Peyer's patch (tissue), 4 donors: ENCODE results near the gene PPP1R7. TPM values are rescaled to one million over a fixed set of nuclear protein-coding genes. Genes with fewer than 3 reads are reported as not detected.

Source experiments
- DNase-seq, 3 donors: peaks; one replicate each; pipeline ENCODE4 v3.0.0-alpha.2; 2017 to 2019
- H3K27ac ChIP-seq, 4 donors: fragments of 200-600 bp; sonication (generic); one replicate each; pipeline ENCODE4 v1.5.1; 2016 to 2019
- H3K27me3 ChIP-seq, 2 donors: fragments of 200-600 bp; sonication (generic); one replicate each; pipeline ENCODE4 v1.5.1; 2019
- H3K36me3 ChIP-seq, 3 donors: fragments of 200-600 bp; sonication (generic); one replicate each; pipeline ENCODE4 v1.5.1; 2016 to 2019
- H3K4me1 ChIP-seq, 4 donors: fragments of 200-600 bp; sonication (generic); one replicate each; pipeline ENCODE4 v1.5.1; 2016 to 2019
- H3K4me3 ChIP-seq, 4 donors: fragments of 200-600 bp; sonication (generic); 1 replicate in 3 of 4; 2 replicates in 1 of 4; pipeline ENCODE4 v1.5.1; 2016 to 2019; ENCODE audit warnings: mild to moderate bottlenecking in 1 of 4
- H3K9me3 ChIP-seq, 4 donors: fragments of 200-600 bp; sonication (generic); one replicate each; pipeline ENCODE4 v1.5.1; 2016 to 2019; ENCODE audit warnings: mild to moderate bottlenecking in 1 of 4
- POLR2A ChIP-seq, 2 donors: fragments of 450-650 bp; IDR thresholded peaks; one replicate each; pipeline ENCODE4 v1.5.1; 2017; ENCODE audit warnings: antibody characterized with exemption in 2 of 2, mild to moderate bottlenecking in 2 of 2, moderate library complexity in 2 of 2
- total RNA-seq, 4 donors: library from RNA; depleted of rRNA; stranded (reverse); fragments of >200 nt; gene quantifications; one replicate each; pipeline ENCODE4 v1.1.0, GENCODE V29; 2016
- TF ChIP-seq, protein P1 (sequence below), 6 experiments: fragments of 450-650 bp in 4 of 6; fragments of 200-600 bp in 2 of 6; sonication (generic) in 1 of 6; IDR thresholded peaks; one replicate each; pipeline ENCODE4 v1.5.1; 2017 to 2019; ENCODE audit warnings: antibody characterized with exemption in 6 of 6, mild to moderate bottlenecking in 3 of 6, moderate library complexity in 1 of 6

The PPP1R7 gene
- total RNA-seq, 4 donors from 2014 or later = 13.2 to 44.0 (median 28.1) TPM

DNA sequence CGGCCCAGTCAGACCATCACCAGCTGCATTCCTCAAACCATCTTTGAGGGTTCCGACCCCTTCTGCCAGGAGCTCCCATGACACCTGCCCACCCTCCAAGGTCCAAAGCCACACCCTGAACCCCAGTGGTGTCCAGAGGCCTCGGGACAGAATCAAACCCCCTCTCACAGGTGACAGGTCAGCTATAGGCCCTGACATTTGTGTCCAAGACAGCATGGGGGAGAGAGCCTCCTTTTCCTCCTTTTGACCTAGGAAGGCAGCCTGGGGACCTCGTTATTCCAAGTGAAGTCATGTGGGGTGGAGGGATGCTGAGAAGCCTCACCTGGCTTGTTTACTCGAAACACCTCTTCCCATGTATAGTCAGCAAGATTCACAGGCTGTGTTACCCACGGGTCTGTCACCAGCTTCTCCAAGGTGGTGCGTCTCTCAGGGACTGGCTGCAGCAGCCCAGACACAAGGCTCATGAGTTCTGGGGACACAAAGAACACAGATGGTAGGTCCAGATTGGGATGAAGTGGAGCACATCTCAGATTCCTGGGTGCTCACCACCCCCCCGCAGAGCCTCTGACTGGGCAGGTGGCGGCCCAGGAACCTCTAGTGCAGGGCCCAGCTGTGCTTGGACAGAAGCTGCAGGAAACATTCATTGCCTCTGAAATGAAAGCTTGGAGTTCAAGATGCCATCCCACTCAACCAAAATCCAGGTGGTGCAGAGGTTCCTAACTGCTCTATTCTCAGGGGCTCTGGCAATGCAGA lies 43.1 kb upstream of the PPP1R7 start:
- H3K36me3 ChIP-seq = no peaks in the 10 kb centered on the region
- TF ChIP-seq, protein P1, sequence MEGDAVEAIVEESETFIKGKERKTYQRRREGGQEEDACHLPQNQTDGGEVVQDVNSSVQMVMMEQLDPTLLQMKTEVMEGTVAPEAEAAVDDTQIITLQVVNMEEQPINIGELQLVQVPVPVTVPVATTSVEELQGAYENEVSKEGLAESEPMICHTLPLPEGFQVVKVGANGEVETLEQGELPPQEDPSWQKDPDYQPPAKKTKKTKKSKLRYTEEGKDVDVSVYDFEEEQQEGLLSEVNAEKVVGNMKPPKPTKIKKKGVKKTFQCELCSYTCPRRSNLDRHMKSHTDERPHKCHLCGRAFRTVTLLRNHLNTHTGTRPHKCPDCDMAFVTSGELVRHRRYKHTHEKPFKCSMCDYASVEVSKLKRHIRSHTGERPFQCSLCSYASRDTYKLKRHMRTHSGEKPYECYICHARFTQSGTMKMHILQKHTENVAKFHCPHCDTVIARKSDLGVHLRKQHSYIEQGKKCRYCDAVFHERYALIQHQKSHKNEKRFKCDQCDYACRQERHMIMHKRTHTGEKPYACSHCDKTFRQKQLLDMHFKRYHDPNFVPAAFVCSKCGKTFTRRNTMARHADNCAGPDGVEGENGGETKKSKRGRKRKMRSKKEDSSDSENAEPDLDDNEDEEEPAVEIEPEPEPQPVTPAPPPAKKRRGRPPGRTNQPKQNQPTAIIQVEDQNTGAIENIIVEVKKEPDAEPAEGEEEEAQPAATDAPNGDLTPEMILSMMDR (IDR thresholded peaks at IDR 0.05) = no peak
- TF ChIP-seq POLR2A (IDR thresholded peaks at IDR 0.05) = no peak
- no peak overlapping the region for H3K4me3 ChIP-seq
- no peak for DNase-seq
- H3K9me3 ChIP-seq = no peaks in the 10 kb centered on the region
- H3K27ac ChIP-seq = peak overlapping the region in 1 of 4 donors; percentile 80
- no peaks in the 10 kb centered on the region for H3K27me3 ChIP-seq
- peaks cover 0 to 10% (median 6%) of the 10 kb centered on the region in 4 donors for H3K4me1 ChIP-seq

DNA sequence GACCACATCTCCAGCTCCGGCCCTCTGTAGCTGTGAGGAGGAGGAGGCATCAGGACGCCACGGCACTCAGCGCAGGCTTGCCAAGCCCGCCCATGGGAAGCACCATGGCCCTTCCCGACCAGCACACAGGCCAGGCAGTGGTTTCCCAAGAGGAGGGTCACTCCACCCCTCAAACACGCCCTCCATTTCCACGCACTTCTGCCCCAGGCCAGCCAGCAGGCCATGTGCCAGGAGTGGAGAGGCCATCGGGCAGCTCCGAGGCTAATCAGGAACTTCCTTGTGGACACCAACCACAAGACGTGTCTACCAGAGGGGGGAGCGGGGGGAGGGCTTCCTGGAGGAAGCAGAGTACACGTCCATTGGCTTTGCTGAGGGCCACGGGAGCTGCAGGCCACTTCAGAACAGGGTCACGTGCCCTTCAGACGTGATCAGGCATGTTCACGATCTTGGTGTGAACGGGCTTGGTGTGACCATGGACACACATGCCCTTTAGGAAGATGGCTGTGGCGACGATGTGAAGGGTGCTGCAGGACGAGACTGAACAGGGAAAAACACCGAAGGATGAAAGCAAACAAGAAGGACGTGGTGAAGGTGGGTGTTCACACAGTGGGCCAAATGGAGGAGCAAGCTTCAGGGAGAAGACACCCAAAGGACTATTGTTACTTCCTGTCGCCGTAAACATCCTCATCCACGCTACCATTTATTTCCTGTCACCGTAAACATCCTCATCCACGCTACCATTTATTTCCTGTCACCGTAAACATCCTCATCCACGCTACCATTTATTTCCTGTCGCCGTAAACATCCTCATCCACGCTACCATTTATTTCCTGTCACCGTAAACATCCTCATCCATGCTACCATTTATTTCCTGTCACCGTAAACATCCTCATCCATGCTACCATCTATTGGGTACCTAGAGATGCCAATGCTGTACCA lies 41.7 kb upstream of the PPP1R7 start:
- H3K4me3 ChIP-seq = peak overlapping the region in 1 of 4 donors; percentile 34
- DNase-seq = peak in 1 of 3 donors; percentile 47
- no peaks in the 10 kb centered on the region for H3K9me3 ChIP-seq
- TF ChIP-seq, protein P1 (IDR thresholded peaks at IDR 0.05) = no peak
- no peak for TF ChIP-seq POLR2A (IDR thresholded peaks at IDR 0.05)
- H3K4me1 ChIP-seq = peaks cover 0 to 7% (median 4%) of the 10 kb centered on the region in 4 donors
- peak overlapping the region; percentile 70 to 80 (median 73) for H3K27ac ChIP-seq
- no peaks in the 10 kb centered on the region for H3K27me3 ChIP-seq
- no peaks in the 10 kb centered on the region for H3K36me3 ChIP-seq

DNA sequence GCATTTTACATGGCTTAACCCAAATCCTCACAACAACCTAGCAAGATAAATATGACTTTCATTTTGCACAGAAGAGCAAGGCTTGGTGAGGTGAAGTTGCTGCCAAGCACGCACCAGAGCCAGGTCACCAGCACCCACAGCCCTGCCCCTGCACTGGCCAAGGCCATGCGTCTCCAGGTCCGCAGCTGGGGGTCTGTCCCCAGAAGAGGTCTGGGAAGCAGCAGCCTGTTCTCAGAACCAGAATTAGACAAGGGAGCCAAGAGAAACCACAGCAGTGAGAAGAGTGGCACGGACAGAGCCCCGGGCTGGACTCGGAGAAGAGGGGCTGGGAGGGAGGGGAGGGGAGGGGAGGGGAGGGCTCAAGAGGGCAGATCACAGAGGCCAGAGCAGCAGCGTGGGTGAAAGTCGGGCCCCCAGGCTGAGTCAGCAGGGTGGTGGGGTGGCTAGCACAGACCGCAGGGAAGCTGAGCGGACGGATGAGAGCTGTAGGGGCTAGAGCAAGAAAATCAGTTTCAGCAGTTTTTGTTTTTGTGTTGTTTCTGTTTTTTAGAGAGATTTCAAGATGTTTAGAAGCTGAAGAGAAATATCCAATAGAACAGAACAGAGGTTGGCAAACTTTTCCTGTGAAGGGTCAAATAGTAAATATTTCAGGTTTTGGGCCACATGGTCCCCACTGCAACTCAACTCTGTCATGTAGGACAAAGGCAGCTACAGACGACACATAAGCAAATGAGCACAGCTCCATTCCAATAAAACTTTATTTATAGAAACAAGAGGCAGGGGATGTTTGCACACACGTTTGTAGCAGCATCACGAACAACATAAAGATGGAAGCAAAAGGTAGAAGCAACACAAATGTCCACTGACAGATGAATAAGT lies 40.8 kb upstream of the PPP1R7 start:
- peak in 1 of 3 donors; percentile 47 for DNase-seq
- no peaks in the 10 kb centered on the region for H3K27me3 ChIP-seq
- TF ChIP-seq, protein P1 (IDR thresholded peaks at IDR 0.05) = no peak
- no peak for TF ChIP-seq POLR2A (IDR thresholded peaks at IDR 0.05)
- no peaks in the 10 kb centered on the region for H3K36me3 ChIP-seq
- peaks cover 0 to 7% (median 3%) of the 10 kb centered on the region in 4 donors for H3K4me1 ChIP-seq
- H3K27ac ChIP-seq = peak overlapping the region; percentile 70 to 80 (median 73)
- peak overlapping the region in 1 of 4 donors; percentile 34 for H3K4me3 ChIP-seq
- H3K9me3 ChIP-seq = no peaks in the 10 kb centered on the region

DNA sequence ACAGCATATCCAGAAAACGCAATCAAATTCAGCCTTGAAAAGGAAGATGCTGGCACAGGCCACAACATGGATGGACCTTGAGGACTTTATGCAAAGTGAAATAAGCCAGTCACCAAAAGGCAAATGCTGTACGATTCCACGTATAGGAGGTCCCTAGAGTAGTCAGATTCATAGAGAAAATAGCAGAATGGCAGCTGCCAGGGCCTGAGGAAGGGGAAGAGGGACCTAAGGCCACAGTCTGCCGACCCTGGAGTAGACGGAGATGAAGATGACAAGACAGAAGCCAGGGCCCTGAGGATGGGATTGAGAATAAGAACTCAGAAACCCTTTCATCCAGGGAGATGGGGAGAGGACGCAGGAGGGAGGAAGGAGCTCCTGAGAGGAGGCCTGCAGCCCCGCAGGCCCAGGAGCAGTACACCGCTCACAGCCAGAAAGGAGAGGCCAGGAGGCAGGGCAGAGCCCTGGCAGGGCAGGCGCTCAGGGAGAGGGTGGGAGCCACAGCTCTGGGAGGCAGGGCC lies 40.1 kb upstream of the PPP1R7 start:
- H3K4me1 ChIP-seq = peaks cover 0 to 7% (median 3%) of the 10 kb centered on the region in 4 donors
- peak overlapping the region in 1 of 4 donors; percentile 23 for H3K4me3 ChIP-seq
- no peak for DNase-seq
- H3K27ac ChIP-seq = peak overlapping the region in 3 of 4 donors; percentile 17 to 80 (median 76)
- no peaks in the 10 kb centered on the region for H3K9me3 ChIP-seq
- TF ChIP-seq, protein P1 (IDR thresholded peaks at IDR 0.05) = no peak
- no peak for TF ChIP-seq POLR2A (IDR thresholded peaks at IDR 0.05)
- peaks cover 0 to 3% (median 0%) of the 10 kb centered on the region in 3 donors for H3K36me3 ChIP-seq
- no peaks in the 10 kb centered on the region for H3K27me3 ChIP-seq
